OCI-LY7 (cell line): ENCODE measurements around the gene ANKFY1. TPM values are rescaled to one million over a fixed set of nuclear protein-coding genes. Genes with fewer than 3 reads are reported as not detected.

Experiments used
- BruUV-seq: library from RNA; stranded (reverse); fragments of 400-500 nt; replicated peaks from 2 replicates; lab custom pipeline; 2021; lab: Mats Ljungman, UMichigan
- CTCF ChIA-PET: fragments of 300-600 bp; sonication (Branson Sonifier 250); formaldehyde crosslinking; loops from one replicate; lab custom pipeline; 2022; ENCODE audit warnings: antibody characterized with exemption; ENCODE audit not compliant: unreplicated experiment; lab: Charles Lee
- POLR2A ChIA-PET: fragments of 300-600 bp; sonication (Branson Sonifier 250); formaldehyde crosslinking; loops from one replicate; lab custom pipeline; 2022; ENCODE audit warnings: antibody characterized with exemption; lab: Charles Lee
- DNase-seq: peaks from one replicate; pipeline ENCODE4 v3.0.0-alpha.2; 2015; ENCODE audit warnings: low spot score
- H2AFZ ChIP-seq: fragments of 200-600 bp; sonication (generic), shearing (Covaris generic); 2 replicates; pipeline ENCODE4 v1.6.1; 2014; ENCODE audit warnings: mild to moderate bottlenecking, antibody characterized with exemption, low read length, moderate library complexity
- H3K27ac ChIP-seq: fragments of 200-600 bp; sonication (generic); 2 replicates; pipeline ENCODE4 v1.5.1; 2014; ENCODE audit warnings: mixed run types, low read depth, mild to moderate bottlenecking, moderate library complexity, low read length, inconsistent platforms; ENCODE audit not compliant: poor library complexity, severe bottlenecking
- H3K36me3 ChIP-seq: fragments of 200-600 bp; sonication (generic); 2 replicates; pipeline ENCODE4 v1.6.1; 2014; ENCODE audit warnings: mild to moderate bottlenecking, antibody characterized with exemption, low read length, moderate library complexity, mixed read lengths; ENCODE audit not compliant: insufficient read depth
- H3K4me1 ChIP-seq: fragments of 200-600 bp; sonication (generic); 2 replicates; pipeline ENCODE4 v1.5.1; 2014; ENCODE audit warnings: mild to moderate bottlenecking, low read length; ENCODE audit not compliant: insufficient read depth, poor library complexity, severe bottlenecking
- H3K4me2 ChIP-seq: fragments of 200-600 bp; sonication (generic); 2 replicates; pipeline ENCODE4 v1.6.1; 2014; ENCODE audit warnings: mild to moderate bottlenecking, low read length
- H3K4me3 ChIP-seq: fragments of 200-600 bp; sonication (generic); 2 replicates; pipeline ENCODE4 v1.5.1; 2014; ENCODE audit warnings: mild to moderate bottlenecking, low read depth, low read length; ENCODE audit not compliant: poor library complexity, severe bottlenecking
- H3K79me2 ChIP-seq: fragments of 200-600 bp; sonication (generic); 2 replicates; pipeline ENCODE4 v1.6.1; 2016; ENCODE audit warnings: low read depth, mild to moderate bottlenecking, low read length, moderate library complexity, mixed read lengths; ENCODE audit not compliant: insufficient read depth
- H3K9me2 ChIP-seq: fragments of 200-600 bp; sonication (generic); 2 replicates; pipeline ENCODE4 v1.6.1; 2016; ENCODE audit warnings: mild to moderate bottlenecking, low read length, mixed read lengths; ENCODE audit not compliant: insufficient read depth
- H3K9me3 ChIP-seq: fragments of 200-600 bp; sonication (generic); 2 replicates; pipeline ENCODE4 v1.6.1; 2014; ENCODE audit warnings: mild to moderate bottlenecking, mixed run types, low read length, mixed read lengths
- H4K20me1 ChIP-seq: fragments of 200-600 bp; sonication (generic); 2 replicates; pipeline ENCODE4 v1.6.1; 2014; ENCODE audit warnings: mild to moderate bottlenecking, antibody characterized with exemption, low read length, moderate library complexity, mixed read lengths; ENCODE audit not compliant: insufficient read depth
- EZH2phosphoT487 ChIP-seq: fragments of 200-600 bp; sonication (generic); IDR thresholded peaks from 2 replicates; pipeline ENCODE4 v1.6.1; 2018; ENCODE audit warnings: low read depth, borderline replicate concordance, mild to moderate bottlenecking, mixed run types, antibody characterized with exemption, low read length, moderate library complexity, mixed read lengths
- intact Hi-C: fragments of 100-400 bp; cut with micrococcal nuclease; formaldehyde crosslinking; loops from one replicate; pipeline ENCODE4 v1.10.0; 2022; ENCODE audit not compliant: unreplicated experiment
- total RNA-seq, 2 experiments: library from RNA; depleted of rRNA in 1 of 2; stranded (reverse); fragments of >200 nt in 1 of 2; shearing (Covaris generic) in 1 of 2; gene quantifications; 2 replicates each; pipeline ENCODE4 v1.2.3, GENCODE V29; 2014 to 2022
- TF ChIP-seq, protein P1 (sequence below): fragments of 200-600 bp; sonication (generic); conservative IDR thresholded peaks from 2 replicates; pipeline ENCODE4 v1.5.1; 2014; ENCODE audit warnings: mild to moderate bottlenecking, antibody characterized with exemption, low read length, moderate library complexity, mixed read lengths

The ANKFY1 gene
- total RNA-seq, 2 experiments from 2014 or later = 25.9 to 56.7 TPM

DNA sequence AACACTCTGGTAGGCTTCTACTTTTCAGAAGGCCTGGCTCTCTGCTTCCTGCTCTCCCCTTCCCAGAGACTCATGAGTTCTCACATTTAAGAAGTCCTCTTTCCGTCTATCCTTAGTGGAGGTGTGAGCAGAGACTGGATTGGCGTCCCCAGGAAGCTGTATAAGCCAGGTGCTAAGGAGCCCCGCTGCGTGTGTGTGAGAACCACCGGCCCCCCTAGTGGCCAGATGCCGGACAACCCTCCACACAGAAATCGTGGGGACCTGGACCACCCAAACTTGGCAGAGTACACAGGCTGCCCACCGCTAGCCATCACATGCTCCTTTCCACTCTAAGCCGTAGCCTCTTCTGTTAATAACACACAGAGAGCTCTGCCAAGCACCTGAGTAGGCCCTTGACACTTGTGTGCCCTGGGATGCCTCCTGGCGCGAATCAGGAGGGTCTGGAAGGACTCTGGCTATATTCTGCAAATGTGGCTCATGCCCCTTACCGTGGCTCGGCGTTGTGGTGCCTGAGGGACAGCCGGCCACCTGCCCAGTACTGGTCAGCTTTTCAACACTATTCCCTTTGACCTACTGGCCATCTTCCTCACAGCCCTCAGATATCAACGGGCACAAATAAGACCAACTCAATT, 106.9 kb downstream of the ANKFY1 start:
- Histone ChIP-seq H3K4me2 (no peak overlapping the region), H3K9me3 (no peaks in the 10 kb centered on the region), H3K4me1 (no peaks in the 10 kb centered on the region), H2AFZ (no peak overlapping the region), H3K27ac (no peak overlapping the region), H3K36me3 (no peaks in the 10 kb centered on the region), H3K9me2 (no peaks in the 10 kb centered on the region), H4K20me1 (no peaks in the 10 kb centered on the region), H3K79me2 (no peaks in the 10 kb centered on the region), H3K4me3 (no peak overlapping the region)
- intact Hi-C loops = no loop called here
- DNase-seq = peak; percentile 11
- ChIA-PET CTCF (no interaction called here), POLR2A (interaction anchor here (0.5 kb wide), 1 partner anchor 15 kb away, joined by 3 read pairs; no protein-coding TSS in a partner anchor)
- TF ChIP-seq EZH2phosphoT487 = no peak
- TF ChIP-seq, protein P1, sequence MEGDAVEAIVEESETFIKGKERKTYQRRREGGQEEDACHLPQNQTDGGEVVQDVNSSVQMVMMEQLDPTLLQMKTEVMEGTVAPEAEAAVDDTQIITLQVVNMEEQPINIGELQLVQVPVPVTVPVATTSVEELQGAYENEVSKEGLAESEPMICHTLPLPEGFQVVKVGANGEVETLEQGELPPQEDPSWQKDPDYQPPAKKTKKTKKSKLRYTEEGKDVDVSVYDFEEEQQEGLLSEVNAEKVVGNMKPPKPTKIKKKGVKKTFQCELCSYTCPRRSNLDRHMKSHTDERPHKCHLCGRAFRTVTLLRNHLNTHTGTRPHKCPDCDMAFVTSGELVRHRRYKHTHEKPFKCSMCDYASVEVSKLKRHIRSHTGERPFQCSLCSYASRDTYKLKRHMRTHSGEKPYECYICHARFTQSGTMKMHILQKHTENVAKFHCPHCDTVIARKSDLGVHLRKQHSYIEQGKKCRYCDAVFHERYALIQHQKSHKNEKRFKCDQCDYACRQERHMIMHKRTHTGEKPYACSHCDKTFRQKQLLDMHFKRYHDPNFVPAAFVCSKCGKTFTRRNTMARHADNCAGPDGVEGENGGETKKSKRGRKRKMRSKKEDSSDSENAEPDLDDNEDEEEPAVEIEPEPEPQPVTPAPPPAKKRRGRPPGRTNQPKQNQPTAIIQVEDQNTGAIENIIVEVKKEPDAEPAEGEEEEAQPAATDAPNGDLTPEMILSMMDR = peak; percentile 65
- TSS peak; percentile 50 for BruUV-seq

DNA sequence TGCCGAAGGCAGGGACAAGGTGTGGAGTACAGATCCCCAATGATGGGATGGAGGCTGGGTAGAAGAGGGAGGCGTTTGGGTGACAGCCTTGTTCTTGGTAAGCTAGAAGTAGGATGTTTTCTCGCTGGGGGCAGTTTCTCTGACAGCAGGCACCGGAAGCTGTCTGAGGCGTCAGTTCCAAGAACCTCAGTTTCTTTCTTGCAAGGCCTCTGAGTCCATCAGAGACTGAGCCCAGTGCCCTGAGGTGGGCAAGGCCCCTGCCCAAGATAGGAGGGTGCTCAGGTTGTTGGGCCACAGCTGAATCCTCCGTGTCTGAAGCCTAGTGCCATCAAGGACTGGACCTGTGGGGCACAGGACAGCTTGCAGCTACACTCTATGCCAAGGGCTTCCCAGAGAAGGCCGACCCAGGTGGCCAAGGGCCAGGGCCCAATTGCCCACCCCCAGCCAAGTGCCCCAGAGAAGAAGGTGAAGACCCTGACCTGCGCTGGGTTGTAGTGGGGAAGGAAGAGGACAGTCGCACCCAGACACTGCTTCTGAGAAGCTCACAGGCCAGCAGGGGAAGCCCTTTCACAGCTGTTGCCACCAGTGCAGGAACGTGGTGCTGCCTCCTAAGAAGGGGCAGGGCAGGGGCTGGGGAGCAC, 107.7 kb downstream of the ANKFY1 start:
- H4K20me1 ChIP-seq = no peaks in the 10 kb centered on the region
- H3K27ac ChIP-seq = no peak overlapping the region
- H3K4me2 ChIP-seq = no peak overlapping the region
- no peaks in the 10 kb centered on the region for H3K9me3 ChIP-seq
- no peak overlapping the region for H2AFZ ChIP-seq
- H3K79me2 ChIP-seq = no peaks in the 10 kb centered on the region
- no peak for TF ChIP-seq EZH2phosphoT487
- TF ChIP-seq, protein P1 = no peak
- intact Hi-C loops = no loop called here
- no peak overlapping the region for H3K4me3 ChIP-seq
- no peaks in the 10 kb centered on the region for H3K4me1 ChIP-seq
- ChIA-PET POLR2A (interaction anchor here (0.6 kb wide), 1 partner anchor 208 kb away, joined by 5 read pairs; no protein-coding TSS in a partner anchor), CTCF (no interaction called here)
- no peak for DNase-seq
- no TSS peak for BruUV-seq
- H3K36me3 ChIP-seq = no peaks in the 10 kb centered on the region
- no peaks in the 10 kb centered on the region for H3K9me2 ChIP-seq

DNA sequence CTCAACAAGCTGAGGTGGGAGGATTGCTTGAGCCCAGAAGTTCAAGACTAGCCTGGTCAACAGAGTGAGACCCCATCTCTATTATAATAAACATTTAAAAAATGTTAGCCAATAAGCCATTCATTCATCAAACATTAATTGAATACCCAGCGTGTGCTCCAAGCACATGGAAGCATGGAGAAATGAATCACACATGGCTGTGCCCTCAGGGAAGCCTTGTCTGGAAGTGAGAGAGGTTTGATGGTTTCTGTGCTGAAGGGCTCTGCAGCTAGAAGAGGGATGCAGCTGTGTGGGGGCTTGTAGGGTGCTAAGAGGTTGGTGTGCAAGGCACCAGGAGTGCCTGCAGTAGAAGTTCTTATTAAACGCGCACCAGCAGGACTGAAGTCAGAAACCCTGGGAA, 109.6 kb downstream of the ANKFY1 start:
- no peaks in the 10 kb centered on the region for H3K9me3 ChIP-seq
- no peak for DNase-seq
- intact Hi-C loops = no loop called here
- no peaks in the 10 kb centered on the region for H3K4me1 ChIP-seq
- no peak overlapping the region for H3K4me3 ChIP-seq
- ChIA-PET POLR2A (interaction anchor here (0.6 to 0.7 kb wide), 2 partner anchors 10 to 317 kb away, joined by 3 read pairs; no protein-coding TSS in a partner anchor), CTCF (no interaction called here)
- H2AFZ ChIP-seq = no peak overlapping the region
- H4K20me1 ChIP-seq = no peaks in the 10 kb centered on the region
- no peaks in the 10 kb centered on the region for H3K9me2 ChIP-seq
- H3K79me2 ChIP-seq = no peaks in the 10 kb centered on the region
- H3K36me3 ChIP-seq = no peaks in the 10 kb centered on the region
- no peak overlapping the region for H3K4me2 ChIP-seq
- no peak overlapping the region for H3K27ac ChIP-seq
- BruUV-seq = no TSS peak
- TF ChIP-seq, protein P1 = no peak
- TF ChIP-seq EZH2phosphoT487 = no peak
